GM12872 (cell line): ENCODE data around the gene MLLT10.

Source experiments
- TF ChIP-seq, protein P1 (sequence below): IDR thresholded peaks from 3 replicates; pipeline ENCODE4 v1.5.1; 2011; ENCODE audit warnings: low read depth, mild to moderate bottlenecking, low read length, moderate library complexity; ENCODE audit not compliant: insufficient read depth

The MLLT10 gene

DNA sequence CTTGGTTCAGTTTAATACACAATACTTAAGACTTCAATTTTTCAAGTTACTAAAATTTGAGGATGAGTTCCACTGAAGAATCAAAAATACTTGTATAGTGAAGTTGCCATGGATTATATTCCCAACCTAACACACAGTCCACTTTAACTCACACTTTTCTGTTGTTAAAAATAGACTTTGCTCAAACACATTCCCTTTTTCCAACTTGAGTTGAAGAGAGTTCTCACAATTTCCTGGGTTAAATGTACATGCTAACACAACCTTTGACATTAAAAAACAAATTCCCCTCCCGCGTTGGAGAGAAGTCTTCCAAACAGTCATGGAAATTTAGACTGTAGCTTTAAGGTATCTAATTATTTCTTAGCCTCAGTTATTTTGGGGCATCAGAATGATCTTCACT is 35.7 kb upstream of the MLLT10 start:
- TF ChIP-seq, protein P1, sequence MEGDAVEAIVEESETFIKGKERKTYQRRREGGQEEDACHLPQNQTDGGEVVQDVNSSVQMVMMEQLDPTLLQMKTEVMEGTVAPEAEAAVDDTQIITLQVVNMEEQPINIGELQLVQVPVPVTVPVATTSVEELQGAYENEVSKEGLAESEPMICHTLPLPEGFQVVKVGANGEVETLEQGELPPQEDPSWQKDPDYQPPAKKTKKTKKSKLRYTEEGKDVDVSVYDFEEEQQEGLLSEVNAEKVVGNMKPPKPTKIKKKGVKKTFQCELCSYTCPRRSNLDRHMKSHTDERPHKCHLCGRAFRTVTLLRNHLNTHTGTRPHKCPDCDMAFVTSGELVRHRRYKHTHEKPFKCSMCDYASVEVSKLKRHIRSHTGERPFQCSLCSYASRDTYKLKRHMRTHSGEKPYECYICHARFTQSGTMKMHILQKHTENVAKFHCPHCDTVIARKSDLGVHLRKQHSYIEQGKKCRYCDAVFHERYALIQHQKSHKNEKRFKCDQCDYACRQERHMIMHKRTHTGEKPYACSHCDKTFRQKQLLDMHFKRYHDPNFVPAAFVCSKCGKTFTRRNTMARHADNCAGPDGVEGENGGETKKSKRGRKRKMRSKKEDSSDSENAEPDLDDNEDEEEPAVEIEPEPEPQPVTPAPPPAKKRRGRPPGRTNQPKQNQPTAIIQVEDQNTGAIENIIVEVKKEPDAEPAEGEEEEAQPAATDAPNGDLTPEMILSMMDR = no peak

DNA sequence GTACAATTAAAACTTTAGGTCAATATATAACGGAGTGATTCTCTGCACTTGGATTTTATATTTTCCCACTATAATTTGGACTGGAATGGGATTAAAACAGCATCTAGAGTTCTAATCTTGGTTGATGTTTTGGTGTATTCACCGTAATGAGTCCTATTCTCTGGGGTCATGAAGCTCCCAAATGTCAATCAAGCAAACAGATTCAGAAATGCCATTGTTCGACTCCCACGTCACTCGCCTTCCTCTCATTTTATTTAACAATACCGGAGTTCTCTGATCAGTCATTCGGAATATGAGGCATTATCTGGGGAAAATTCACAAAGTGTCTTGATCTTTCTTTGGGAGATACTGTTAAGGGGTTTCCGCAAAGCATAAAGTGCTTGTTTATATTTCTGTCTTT is 35.0 kb upstream of the MLLT10 start:
- TF ChIP-seq, protein P1 = no peak

DNA sequence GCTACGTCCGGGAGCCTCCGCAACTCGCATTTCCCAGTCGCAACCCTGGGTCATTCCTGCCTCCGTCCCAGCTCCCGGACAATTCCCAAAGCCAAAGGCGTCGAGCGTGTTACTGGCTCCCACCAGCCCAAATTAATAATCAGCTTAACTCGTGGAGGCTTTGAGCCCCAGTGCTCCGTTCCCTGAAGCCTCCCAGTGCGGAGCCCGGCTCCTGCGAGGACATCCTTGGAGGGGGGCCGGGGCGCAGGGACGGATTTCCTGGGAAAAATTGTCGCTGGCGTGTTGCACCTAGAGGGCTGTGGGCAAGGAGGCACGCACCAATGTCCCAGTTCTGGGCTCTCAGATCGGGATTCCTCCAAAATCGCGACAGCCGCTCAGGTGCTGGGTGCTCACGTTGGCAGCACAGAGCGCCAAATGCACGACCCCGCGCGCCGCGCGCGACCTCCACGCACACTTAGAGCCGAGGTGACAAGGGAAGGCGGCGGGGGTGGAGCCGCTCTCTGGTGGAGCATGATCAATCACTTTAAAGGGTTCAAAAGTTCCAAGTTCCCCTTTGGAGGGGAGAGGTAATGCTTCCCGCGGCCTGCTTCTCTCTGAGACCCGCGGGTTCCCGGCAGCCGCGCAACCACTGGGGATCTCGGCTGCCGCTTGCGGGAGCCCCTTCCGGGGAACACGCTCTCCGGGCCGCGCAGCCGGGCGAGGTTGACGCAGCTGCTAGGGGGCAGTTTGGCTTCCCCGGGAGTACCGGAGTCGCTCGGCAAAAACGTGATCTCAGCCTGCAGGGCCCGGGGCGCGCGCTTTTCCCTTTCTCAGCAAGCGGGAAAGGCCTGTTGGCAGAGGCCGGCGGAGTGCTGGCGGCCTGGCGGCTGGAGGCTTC is 34.1 kb upstream of the MLLT10 start:
- TF ChIP-seq, protein P1 = no peak

DNA sequence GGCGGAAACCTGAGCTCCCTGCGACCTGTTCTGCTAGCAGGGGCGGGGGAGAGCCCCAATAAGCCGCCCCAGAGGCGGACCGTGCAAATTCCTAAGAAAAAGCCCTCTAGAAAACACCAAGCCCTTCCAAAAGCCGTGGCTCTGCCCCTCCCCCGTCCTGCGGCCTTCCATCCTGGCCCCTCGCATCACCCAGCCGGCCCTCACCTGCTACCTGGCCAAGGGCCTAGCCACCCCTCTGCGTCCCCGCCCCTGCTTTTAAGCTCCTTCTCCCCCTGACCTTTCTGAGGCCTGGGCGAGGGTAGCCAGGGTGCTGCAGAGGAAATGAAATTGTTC is 33.5 kb upstream of the MLLT10 start:
- TF ChIP-seq, protein P1 = no peak

DNA sequence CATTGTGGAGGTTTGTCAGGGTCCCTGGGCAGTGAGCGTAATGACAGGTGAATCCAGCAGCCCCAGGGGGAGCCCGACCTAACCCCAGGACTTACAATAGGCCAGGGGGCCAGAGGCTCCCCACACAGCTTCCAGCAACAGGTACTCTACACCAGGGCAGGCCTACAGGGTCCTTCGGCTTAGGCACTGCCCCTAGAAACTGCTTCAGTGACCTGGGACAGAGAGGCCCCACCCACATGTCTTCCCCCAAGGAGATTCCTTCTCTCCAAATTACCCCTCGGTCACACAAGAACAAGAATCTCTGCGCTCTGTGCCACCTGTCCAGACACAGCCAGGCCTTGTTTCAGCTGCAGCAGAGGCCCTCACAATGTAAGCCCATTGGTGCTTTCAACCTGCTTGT is 32.9 kb upstream of the MLLT10 start:
- TF ChIP-seq, protein P1 = no peak

DNA sequence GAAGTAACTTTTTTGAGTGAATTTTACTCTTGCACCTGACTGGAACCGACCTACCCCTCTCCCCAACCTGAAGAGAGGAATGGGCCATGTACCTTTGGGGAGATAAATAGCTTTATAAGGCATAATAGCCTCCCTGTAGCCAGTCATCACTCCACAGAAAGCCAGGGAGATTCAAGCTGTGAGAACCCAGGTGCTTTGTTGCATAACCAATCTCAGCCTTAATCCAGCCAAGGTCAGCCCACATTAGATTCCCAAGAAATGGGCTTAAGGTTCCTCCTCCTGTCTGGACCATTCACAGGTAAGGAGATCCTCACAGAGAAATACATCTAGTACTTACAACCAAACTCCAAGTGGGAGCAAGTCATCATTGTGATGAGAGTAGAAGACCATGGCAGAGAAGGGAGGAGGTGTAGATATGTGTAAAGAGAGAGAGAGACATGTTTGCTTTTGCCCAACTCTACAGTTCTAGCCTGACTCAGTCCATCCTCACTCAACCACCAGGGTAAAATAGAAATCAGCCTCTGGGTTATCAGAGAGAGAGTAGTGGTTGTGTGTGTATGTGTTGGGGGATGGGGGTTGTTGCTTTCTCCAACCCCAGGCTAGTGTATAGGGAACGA is 32.2 kb upstream of the MLLT10 start:
- TF ChIP-seq, protein P1 = no peak

DNA sequence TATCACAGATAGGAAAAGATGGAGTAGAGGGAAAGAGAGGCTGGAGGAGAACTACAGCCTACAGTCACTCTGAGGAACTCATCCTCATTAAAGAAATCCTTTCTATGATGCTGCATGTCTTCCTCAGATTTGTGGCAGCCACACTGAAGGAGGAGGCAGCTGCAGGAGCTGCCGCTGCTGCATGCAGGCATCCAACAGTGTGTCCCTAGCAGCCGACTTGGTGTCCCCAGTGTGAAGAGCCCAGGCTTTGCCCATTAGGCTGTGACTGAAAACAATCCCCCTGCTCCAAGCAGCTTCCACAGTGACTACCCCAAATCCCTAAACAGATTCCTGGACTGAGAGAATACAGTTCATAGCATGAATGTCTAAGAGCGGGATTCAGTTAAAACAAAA is 31.7 kb upstream of the MLLT10 start:
- TF ChIP-seq, protein P1 = no peak
